ENCODE measurements around the gene TSC22D3.

DNA sequence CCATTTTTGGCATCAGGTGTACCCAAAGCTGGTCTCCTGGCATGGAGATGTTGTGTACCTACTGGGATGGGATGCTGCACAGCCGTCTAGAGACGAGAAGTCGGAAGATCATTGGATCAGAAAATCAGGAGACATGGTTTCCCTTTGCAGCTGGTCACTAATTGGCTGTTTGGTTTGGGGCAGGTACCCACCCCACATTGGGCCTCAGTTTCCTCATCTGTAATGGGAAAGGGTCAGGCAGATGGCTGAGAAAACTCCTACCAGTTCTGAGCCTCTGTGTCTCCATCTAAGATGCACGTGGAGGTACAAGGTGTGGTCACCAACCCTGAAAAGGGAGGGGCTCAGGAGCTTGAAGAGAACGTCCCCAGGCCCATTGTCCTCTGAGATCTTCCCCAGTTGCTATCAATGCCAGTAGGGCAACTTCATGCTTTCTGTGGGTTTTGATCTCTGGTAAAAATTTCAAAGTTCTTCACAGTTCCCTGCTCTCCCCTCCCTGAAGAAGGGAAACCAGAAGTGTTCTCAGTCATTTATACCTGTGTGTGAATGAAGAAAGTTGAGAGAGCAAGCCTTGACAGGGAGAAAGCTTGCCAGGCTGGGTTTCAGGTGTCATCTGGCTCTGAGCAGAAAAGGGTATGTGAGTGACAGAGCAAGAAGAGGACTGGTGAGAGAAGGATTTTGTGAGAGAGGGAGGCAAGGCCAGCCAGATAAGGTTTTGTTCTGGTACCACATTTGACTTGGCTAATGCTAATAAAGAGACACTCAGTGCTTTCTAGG is 15.1 kb downstream of the TSC22D3 start:
- TF ChIP-seq, protein P1, sequence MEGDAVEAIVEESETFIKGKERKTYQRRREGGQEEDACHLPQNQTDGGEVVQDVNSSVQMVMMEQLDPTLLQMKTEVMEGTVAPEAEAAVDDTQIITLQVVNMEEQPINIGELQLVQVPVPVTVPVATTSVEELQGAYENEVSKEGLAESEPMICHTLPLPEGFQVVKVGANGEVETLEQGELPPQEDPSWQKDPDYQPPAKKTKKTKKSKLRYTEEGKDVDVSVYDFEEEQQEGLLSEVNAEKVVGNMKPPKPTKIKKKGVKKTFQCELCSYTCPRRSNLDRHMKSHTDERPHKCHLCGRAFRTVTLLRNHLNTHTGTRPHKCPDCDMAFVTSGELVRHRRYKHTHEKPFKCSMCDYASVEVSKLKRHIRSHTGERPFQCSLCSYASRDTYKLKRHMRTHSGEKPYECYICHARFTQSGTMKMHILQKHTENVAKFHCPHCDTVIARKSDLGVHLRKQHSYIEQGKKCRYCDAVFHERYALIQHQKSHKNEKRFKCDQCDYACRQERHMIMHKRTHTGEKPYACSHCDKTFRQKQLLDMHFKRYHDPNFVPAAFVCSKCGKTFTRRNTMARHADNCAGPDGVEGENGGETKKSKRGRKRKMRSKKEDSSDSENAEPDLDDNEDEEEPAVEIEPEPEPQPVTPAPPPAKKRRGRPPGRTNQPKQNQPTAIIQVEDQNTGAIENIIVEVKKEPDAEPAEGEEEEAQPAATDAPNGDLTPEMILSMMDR (IDR thresholded peaks at IDR 0.05) = no peak
- TF ChIP-seq EZH2 (IDR thresholded peaks at IDR 0.05; ENCODE audit: borderline replicate concordance, insufficient read depth, low read depth, low read length, poor library complexity, severe bottlenecking) = no peak
